ENCODE results near the gene BRK1.
"Not testable (repeated sequence)": the region's sequence is repeated elsewhere in the genome, so short reads cannot be mapped to it uniquely, and the experiment has no call there.

Gene BRK1

DNA sequence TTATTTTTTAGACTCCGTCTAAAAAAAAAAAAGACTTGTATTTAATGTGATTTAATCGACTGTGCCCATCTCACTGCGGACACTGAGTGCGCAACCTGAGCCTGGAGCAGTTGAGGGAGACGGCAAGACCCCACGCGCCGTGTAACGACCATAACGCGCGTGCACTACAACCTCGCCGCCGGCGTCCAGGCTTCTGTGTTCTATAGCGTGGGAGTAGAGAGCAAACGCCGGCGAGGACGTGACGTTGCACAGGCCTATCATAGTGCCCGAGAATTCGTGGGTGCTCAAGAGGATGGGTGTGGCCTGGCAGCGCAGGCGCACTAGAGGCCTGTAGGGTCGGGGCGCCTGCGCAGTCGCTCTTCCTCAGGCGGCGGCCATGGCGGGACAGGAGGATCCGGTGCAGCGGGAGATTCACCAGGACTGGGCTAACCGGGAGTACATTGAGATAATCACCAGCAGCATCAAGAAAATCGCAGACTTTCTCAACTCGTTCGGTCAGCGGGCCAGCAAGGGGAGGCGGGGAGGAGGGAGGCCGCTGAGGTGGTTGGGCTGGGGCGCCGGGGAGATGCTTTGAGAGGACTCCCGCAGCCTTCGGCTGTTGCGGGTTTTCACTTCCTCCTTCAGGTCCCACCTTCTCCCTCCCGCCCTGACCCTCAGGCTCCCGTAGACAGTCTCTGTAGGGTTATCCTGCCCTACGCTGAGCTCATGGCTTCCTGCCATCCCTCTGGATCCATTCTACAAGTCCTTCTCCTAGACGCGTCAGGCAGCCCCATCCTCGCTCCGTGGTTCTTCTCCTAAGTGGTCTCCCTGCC lies at the start of gene BRK1:
BRK1 (plus strand) TSS at position 350 of the 812 bp plus-strand sequence; CDS start at position 377, 27 bp downstream.
- DNase-seq, result peak; percentile 96

DNA sequence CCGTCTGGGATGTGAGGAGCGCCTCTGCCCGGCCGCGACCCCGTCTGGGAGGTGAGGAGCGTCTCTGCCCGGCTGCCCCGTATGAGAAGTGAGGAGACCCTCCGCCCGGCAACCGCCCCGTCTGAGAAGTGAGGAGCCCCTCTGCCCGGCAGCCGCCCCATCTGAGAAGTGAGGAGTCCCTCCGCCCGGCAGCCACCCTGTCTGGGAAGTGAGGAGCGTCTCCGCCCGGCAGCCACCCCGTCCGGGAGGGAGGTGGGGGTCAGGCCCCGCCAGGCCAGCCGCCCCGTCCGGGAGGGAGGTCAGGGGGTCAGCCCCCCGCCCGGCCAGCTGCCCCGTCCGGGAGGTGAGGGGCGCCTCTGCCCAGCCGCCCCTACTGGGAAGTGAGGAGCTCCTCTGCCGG lies 45.4 kb upstream of the BRK1 start:
- not testable (repeated sequence) for DNase-seq

DNA sequence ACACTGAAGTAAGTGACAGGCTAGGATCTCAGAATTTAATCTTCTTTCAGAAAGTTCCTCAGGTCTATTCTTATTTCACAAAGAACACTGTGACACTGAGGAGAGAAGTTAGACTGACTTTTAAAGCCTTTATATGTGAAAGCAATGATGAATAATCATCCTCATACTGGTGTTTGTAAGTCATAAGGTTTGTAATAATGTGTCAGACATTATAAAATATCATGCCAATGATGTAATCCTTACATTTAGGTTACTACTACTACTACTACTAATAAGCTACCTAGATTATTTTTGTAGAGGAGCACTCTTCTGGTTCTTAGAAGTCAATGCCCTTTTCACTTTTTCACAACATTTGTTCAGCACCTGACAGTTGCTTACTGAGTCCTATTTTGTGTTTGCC lies 40.8 kb upstream of the BRK1 start:
- DNase-seq, result no peak

DNA sequence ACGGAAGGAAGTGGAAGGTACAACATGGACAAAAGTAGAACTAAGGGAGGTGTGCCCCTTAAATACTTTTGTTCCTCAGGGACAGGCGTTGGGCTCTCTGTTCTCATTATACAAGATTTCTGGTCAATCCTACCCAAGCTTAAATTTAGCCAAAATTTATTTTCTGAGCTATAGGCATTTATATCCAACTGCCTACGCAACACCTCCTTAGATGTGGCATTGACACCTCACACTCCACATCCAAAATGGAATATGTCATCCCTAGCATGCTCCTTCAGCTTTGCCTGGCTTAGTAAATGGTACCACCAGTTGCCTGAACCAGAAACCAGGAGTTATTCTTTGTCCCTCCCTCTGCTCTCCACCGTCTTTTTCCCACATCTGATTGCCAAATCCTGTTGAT lies 33.6 kb upstream of the BRK1 start:
- DNase-seq, result no peak

DNA sequence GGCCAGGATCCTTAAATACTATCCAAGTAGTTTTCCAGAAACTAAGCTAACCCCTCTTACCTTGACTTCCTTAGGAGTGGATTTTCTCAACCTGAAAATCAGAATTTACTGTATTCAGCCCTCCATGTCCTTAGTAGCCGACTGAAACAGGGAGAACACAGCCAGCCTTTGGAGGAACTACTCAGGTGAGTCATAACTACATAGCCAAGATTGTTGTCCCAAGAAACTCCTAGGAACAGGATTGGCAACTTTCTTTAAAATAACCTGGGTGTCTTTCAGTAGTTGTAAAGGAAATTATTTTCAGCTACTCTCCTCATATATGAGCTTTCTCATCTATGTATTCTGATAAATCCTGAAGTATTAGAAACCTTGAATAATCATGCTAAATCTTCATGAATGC lies 29.7 kb upstream of the BRK1 start:
- no peak for DNase-seq

DNA sequence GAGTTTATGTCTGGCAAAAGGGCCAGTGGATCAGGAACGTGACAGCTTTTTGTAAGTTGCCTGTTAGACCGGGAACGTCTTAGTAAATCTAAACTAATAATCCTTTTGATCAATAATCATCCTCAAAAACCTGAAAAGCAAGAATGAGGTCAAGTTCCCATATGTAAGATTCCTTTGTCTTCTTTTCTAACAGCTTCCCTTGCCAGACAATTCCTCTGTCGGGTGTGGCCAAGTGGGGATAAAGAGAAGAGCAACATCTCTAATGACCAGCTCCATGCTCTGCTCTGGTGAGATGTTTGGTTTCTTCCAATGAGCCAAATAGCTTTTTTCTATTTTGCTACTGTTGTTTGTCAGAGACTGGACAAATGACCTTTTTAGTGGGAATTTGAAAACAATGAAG lies 27.2 kb upstream of the BRK1 start:
- DNase-seq, result no peak

DNA sequence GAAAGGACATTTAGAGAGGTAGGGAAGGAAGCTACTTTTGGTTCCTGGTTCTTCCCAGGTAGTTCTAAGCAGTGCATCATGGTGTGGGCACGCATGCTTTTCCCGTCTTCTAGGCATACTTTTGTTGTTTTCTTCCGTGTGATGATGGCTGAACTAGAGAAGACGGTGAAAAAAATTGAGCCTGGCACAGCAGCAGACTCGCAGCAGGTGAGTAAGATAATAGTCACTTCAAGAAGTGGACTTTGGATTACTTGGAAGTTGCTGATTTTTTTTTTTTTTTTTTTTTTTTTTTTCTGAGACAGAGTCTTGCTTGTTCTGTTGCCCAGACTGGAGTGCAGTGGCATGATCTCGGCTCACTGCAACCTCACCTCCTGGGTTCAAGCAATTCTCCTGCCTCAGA lies 25.3 kb upstream of the BRK1 start:
- DNase-seq, result no peak

DNA sequence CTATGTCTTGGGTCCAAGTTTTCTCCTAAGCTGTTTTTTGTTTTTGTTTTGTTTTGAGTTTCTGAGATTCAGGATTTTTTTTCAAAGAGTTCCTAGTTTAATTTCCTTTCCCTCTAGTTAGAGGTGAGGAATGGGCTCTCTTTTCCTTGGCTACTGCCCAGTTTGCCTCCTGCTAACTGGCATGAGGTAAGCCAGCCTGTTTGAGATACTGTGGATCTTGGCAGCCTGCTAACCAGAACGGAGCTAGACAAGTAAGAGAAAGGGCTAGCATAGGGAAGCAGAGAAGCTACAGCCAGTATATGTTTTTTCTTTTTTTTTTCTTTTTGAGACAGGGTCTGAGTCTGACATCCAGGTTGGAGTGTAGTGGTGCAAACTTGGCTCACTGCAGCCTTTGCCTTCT lies 24.7 kb upstream of the BRK1 start:
- not testable (repeated sequence) for DNase-seq

DNA sequence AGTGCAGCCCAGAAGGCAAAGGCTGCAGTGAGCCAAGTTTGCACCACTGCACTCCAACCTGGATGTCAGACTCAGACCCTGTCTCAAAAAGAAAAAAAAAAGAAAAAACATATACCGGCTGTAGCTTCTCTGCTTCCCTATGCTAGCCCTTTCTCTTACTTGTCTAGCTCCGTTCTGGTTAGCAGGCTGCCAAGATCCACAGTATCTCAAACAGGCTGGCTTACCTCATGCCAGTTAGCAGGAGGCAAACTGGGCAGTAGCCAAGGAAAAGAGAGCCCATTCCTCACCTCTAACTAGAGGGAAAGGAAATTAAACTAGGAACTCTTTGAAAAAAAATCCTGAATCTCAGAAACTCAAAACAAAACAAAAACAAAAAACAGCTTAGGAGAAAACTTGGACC lies 24.1 kb upstream of the BRK1 start:
- not testable (repeated sequence) for DNase-seq

DNA sequence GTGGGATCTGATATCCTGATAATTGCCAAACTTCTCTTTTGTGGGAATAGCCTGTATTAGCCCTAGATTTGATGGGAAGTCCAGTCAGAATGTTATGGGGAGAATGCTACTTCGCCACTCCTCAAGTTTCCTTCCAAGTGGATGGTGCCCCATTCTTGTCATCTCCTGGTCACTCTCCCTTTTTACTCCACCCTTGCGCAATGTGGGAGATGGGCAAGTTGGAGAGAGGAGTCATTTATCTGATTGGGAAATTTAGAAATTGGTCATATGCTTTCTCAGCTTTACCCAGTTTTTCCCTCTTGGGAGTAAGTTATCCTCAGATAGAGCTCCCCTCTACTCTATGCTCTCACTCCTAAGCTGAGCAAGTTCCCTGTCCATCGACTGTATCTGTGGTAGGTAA lies 21.8 kb upstream of the BRK1 start:
- DNase-seq, result no peak

DNA sequence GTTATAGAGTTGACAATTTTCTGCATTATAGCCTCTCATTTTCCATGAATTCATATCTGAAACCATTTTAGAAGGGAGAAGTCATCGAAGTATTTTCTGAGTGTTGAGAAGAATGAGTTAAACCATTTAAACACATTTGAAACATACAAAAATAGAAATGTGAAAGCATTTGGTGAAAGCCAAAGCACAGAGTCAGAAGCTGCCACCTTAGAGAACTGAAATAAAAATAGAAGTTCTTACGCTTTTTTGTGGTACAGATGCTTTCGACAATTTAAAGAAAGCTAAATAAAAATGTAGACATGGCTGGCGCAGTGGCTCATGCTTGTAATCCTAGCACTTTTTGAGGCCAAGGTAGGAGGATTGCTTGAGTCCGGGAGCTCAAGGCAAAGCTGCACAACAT lies 16.4 kb upstream of the BRK1 start:
- no peak for DNase-seq

DNA sequence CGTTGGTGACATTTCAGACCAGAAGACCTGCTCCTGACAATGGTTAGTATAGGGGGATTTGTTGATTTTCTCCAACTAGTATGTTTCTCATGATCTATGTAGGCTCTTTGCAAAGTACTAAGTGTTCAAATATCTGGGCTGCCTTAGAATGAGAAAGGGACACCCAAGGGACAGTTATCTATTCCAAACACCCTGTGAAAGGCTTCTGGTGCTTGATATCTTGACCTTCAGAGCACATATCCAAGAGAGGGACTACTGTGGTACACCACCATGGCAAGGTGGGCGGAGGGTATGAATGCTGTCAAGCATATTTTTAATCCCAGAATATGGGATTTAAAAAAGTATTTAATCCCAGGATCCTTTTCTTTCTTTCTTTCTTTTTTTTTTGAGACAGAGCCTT lies 8.6 kb upstream of the BRK1 start:
- no peak for DNase-seq

DNA sequence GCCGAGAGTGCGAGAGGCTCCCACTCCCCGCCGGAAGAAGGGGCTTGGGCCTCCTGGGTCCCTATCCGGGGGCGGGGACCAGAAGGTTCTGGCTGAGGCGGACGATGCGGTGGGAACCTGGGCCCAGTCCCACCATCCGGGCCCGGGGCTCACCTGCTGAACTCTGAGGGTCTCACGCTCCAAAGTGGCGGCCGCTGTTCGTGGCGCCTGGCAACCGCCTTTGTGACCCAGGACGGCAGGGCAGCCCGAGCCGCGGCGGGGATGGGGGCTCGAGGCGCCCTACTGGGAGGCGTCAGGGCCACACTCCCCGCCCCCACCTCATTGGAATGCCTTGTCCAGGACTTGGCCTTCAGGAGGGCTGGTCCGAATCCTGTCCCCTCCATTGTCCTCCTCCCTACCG lies 7.4 kb upstream of the BRK1 start, which contains the start of gene FANCD2OS:
FANCD2OS (minus strand) TSS at position 165 of the 400 bp plus-strand sequence. CDS start 3,481 bp downstream, outside the sequence.
- no peak for DNase-seq

DNA sequence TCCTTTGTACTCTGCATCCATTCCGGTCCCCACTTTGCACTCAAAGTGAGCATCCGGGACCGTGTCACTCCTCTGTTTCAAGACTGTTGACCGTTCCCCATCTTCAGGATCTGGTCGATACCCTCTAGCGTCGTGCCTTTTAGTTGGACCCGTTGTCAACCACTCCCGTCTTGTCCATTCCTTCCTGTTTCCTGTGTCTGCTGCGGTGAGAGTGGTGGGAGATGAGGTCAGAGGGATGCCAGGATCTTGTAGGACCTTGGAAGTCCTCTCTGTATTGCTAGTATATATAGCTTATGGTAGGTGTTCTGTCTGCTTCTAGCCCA lies 624 bp downstream of the BRK1 start:
- DNase-seq, result peak; percentile 28

DNA sequence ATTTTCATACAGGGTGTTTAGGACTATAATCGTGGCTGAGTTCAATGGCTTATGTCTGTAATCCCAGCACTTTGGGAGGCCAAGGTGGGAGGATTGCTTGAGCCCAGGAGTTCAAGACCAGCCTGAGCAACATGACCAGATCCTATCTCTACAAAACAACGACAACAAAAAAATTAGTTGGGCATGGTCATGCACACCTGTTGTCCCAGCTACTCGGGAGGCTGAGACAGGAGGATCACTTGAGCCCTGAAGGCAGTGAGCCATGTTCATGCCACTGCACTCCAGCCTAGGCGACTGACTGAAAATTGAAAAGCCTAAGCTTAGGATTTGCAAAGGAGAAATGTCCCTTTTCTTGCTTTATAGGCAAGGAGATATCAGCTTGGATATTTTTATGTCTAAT lies 1.5 kb downstream of the BRK1 start:
- DNase-seq, result no peak

DNA sequence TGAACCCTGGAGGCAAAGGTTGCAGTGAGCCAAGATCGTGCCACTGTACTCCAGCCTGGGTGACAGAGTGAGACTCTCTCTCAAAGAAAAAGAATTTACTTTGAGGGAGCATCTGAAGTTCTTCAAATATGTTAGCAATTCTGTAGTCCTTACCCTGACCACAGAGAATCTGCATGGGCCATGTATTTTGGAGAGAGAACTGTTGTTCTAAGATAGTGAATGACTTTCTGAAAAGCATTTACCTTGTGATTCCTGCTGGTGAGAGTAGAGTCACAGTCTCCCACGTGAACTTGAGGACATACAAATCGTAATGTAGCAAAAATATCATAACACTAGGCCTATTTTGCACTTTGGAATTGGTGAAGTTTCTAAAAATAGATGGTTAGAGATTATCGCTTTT lies 3.9 kb downstream of the BRK1 start:
- DNase-seq, result no peak

DNA sequence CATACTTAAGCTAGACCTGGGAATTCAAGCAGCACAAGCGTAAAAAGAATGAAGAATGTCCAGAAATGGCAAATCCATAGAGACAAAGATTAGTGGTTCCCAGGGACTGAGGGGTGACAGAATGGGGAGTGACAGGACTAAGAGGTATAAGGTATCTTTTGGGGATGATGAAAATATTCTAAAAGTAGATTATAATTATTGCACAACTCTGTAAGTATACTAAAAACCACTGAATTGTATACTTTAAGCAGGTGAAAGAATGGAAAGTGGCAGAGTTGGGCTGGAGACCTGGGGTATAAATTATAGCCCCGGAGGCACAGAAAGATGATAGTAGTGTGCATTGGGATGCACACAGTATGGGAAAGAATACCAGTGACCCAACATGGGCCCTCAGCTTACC lies 5.6 kb downstream of the BRK1 start:
- DNase-seq, result no peak

DNA sequence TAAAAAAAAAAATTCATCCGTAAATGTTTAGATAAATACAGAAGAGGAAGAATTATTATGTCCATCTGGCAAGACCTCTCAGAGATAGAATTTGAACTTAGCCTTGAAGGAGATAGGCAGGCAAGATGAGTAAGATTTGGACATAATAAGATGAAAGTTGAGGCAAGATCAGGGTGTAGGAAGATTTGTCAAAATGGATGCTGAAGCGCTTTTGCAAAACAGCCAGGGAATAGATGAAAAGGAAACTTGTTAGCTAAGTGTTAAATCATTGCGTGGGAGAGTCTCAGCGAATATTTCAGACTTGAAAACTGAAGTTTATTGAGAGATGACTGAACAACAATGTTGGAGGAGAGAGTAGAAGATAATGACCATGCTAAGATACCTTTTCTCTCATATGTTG lies 7.2 kb downstream of the BRK1 start:
- no peak for DNase-seq

DNA sequence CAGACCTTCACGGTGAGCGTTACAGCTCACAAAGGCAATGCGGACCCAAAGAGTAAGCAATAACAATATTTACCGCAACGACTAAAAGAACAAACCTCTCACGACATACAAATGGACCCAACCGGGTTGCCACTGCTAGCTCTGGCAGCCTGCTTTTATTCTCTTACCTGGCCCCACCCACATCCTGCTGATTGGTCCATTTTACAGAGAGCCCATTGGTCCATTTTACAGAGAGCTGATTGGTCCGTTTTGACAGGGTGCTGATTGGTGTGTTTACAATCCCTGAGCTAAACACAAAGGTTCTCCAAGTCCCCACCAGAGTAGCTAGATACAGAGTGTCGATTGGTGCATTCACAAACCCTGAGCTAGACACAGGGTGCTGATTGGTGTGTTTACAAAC lies 20.4 kb downstream of the BRK1 start:
- not testable (repeated sequence) for DNase-seq

DNA sequence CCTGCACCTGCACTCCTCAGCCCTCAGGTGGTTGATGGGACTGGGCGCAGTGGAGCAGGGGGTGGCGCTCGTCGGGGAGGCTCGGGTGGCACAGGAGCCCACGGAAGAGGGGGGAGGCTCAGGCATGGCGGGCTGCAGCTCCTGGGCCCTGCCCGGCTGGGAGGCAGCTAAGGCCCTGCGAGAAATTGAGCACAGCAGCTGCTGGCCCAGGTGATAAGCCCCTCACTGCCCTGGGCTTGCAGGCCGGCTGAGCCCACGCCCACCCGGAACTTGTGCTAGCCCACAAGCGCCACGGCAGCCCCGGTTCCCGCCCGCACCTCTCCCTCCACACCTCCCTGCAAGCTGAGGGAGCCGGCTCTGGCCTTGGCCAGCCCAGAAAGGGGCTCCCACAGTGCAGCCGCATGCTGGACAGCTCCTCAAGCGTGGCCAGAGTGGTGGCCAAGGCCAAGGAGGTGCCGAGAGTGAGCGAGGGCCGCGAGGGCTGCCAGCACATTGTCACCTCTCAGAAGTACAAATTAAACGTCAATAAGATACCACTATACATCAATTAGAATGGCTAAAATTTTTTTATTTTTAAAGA lies 21.0 kb downstream of the BRK1 start:
- DNase-seq, result no peak

DNA sequence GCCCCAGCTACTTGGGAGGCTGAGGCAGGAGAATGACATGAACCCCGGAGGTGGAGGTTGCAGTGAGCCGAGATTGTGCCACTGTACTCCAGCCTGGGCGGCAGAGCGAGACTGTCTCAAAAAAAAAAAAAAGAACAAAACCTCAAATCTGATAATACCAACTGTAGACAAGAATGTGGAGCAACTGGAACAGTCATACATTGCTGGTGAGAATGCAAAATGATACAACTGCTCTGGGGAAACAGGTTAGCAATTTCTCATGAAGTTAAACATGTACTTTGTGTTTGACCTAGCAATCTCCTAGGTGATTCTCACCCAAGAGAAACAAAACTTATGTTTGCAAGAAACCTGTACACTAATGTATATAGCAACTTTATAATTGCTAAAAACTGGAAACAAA lies 21.7 kb downstream of the BRK1 start:
- no peak for DNase-seq

DNA sequence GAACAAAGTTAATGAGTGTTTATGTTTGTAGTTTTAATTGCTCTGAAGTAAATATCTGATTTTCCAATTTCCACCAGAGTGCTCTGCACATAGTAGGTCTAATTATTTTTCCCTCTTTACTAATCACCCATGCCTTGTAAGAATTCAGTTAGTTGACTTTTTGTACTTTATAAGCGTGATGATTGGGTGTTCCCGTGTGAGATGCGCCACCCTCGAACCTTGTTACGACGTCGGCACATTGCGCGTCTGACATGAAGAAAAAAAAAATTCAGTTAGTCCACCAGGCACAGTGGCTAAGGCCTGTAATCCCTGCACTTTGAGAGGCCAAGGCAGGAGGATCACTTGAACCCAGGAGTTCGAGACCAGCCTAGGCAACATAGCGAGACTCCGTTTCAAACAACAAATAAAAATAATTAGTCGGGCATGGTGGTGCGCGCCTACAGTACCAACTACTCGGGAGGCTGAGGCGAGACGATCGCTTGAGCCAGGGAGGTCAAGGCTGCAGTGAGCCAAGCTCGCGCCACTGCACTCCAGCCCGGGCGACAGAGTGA lies 25.6 kb downstream of the BRK1 start:
- no peak for DNase-seq

DNA sequence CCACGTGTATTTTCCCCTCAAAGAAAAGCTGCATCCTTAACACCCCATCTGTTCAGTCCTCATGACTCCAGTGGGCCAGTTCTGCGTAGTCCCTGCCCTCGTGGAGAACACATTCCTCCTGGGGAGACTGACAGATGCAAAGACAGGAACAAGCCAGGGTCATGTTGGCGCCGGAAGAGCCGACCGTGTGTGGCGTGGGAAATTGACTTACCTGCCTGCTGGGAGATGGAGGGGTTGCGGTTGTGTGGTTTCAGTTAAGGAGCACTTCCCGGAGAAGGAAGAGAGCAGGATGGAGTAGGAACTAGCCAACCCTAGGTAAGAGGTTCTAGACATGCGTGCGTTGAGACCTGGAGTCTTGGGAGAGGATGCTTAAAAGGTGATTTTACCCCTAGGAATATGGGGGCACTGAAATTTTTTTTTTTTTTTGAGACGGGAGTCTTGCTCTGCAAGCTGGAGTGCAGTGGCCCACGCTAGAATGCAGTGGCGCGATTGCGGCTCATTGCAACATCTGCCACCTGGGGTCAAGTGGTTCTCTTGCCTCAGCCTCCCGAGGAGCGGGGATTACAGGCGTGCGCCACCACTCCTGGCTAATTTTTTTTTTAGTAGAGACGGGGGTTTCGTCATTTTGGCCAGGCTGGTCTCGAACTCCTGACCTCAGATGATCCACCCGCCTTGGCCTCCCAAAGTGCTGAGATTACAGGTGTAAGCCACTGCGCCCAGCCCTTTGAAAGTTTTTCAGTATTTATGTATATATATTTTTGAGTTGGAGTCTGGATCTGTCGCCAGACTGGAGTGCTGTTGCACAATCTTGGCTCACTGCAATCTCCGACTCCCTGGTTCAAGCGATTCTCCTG lies 27.5 kb downstream of the BRK1 start:
- no peak for DNase-seq

DNA sequence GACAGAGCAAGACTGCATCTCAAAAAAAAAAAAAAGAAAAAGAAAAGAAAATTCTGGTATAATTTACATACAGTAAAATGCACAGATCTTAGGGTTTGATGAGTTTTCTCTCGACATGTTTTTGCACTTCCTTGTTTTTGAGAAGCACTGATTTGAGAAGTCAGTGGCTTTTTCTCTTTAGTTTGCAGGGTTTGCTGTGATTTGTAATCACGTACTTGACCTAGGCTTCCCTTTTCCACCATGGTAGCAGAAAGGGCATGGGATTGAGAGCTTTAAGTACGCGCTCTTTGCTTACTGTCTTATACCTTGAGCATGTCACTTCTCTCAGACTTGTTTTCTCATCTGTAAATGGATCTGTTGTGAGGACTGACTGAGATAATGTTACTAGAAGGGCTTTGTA lies 30.2 kb downstream of the BRK1 start:
- no peak for DNase-seq
